NOMO-1 treated with dmso at 0.1 percent for 144 hours (cell line): ENCODE results near the gene RER1.

Experiments used
- DNase-seq: peaks from one replicate; lab custom pipeline; 2025; ENCODE audit not compliant: unreplicated experiment; lab: John Stamatoyannopoulos, UW

Gene RER1

DNA sequence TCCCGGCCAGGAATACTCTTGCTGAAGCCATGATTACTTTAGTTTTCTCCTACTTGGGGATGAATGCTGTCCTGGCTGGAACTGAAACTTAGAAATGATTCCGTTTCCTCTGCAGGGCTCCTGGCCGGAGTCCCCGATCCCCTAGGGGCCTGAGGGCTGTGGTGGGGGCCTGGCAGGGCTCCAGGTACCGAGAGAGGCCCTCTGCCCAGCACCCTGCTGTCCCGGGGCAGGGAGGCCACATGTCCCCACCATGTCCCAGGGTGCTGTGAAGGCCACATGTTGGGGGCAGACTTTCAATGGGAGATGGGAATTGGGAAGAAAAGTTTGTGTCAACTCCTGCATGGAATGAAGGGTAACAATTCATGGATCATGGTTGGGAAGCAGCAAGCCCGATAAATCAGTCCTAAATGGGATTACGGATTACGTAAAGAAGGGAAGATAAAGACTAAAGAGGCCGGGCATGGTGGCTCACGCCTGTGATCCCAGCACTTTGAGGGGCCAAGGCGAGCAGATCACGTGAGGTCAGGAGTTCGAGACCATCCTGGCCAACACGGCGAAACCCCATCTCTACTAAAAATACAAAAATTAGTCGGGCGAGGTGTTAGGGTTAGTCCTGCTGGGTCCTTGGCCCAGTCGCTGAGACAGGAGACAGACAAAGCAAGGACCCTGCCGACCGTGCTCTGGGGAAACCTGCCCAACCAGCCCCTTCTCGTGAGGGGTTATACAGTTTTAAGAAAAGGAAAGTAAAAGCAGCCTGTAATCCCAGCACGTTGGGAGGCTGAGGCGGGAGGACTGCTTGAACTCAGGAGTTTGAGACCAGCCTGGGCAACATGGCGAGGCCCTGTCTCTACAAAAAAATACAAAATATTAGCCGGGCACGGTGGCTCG is 37.8 kb upstream of the RER1 start:
- DNase-seq = no peak

DNA sequence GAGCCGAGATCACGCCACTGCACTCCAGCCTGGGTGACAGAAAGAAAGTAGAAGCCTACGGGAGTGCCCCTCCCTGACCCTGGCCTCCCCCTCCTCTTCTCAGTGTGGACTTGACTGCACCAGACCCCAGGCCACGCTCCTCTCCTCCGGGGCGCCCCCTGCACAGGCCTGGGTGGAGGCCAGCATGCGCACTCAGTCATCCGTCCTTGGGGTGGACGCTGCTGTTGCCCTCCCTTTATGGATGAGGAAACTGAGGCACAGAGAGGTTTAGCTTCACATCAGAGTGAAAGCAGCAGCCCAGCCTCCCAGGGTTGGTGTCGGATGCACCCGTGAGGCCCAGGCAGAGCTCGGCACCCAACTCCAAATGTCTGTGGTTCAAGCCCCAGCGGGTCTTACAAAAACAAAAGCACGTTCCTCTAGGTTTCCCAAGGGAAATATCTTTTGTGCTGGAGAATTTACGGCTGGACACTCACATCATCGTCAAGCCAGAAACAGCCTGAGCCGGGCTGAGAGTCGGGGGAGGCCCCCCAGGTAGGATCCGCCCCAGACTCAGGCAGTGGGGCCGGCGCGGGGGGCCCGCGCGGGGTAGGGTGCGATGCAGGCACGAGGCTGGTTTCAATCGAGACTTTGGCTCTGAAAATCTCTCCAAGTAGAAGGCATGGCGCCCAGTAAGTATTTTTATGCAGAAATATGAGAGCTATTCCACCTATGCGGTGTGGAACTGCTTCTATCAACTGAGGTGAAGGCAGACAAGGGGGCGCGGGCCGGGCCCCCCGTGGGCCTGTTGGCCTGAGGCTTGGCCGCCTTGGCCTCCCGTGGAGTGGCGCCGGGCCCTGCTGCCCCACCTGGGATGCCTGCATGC is 36.9 kb upstream of the RER1 start:
- no peak for DNase-seq

DNA sequence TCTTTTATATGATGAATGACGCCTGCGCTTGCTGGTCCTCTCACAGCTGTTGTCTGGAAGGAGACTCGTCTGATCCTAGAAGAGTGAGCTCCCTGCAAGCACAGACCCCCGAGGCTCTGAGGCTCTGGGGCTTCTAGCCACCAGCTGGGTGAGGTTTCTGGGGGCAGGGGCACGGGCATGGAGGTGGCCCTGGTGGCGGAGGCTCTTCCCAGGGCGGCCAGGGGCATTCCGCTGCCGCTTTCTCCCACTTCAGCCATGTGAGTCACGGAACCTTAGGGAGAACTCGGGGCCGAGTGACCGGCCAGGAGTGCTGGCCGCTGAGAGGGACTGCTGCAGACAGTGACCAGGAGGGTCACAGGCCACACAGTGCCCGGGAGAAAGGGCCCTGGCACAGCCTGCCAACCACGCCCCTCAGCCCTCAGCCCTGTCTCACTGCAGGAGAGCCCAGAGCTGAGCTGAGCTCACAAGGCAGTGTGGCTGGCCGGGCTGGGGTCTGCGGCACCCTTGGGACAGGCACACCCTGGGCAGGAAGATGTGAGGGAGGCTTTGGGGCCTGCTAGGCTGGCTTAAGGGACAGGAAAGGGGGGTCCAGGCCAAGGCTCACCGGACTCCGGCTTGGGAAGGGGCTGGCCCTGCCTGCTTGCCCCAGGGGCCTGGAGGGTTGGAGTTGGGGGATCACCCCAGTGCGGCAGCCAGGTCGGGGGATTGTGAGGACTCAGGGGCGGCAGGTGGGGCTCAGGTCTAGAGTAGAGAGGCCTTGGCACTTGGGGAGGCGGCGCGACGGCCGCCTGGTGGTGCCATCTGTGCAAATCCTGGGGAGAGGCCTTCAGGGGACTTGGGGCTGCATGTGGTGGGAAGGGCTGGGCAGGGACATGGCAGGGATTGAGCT is 36.0 kb upstream of the RER1 start:
- DNase-seq = no peak

DNA sequence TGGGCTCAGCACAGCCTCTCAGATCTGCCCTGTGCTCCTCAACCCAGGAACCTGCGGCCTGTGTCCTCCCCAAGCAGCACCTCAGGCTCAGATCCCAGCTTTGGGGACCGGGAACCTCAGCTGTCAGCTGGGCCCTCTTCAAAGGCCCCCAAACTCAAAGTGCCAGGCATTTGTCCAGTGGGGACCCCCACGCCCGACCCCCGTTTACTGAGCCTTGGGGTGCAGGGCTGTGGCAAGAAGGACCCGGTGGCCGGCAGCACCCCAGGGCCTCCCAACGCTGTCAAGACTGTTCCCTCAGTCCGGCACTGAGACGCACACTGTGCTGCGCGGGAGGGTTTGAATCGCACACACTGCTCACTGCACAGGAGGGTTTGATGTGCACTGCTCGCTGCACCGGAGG is 35.2 kb upstream of the RER1 start:
- DNase-seq = no peak

DNA sequence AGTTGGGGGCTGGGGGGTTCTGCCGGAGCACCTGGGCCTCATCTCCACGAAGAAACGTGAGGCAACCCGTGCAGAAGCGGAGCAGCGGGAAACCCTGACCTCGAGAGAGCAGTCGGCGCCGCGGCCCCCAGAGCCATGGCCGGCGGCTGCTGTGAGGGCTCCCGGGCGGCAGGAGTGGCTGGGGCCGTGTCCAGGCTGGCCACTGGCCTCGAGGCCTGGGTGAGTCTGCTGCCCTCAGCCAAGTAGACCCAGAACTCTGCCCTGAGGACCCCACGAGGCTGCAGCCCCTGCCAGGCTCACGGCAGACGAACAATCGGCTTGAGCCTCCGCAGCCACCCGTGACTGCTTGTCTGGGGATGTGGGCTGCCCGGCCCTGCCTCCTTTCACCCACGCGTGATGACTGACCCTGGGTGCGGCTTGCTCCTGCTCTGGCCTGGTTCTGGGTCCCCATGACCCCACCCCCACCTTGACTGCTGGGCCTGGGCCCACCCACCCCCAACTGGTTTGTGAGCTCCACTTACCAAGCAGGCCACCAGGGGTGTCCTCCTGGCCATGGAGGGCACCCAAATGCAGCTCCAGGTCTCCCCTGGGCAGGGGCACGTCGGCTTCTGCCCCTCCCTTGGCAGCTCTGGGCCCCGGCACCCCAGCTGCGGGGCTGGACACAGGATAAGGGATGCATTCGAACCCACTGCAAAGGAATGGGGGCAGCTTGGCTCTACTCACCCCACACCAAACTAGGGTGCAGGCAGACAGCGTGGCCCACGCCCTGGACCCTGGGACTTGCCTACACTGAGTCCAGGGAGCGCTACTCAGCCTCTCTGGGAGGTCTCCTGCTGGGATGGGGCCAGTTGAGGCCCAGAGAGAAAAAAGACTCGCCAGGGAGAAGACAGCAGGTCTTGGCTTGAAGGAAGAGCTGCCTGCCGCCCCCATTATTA is 34.5 kb upstream of the RER1 start:
- DNase-seq = no peak

DNA sequence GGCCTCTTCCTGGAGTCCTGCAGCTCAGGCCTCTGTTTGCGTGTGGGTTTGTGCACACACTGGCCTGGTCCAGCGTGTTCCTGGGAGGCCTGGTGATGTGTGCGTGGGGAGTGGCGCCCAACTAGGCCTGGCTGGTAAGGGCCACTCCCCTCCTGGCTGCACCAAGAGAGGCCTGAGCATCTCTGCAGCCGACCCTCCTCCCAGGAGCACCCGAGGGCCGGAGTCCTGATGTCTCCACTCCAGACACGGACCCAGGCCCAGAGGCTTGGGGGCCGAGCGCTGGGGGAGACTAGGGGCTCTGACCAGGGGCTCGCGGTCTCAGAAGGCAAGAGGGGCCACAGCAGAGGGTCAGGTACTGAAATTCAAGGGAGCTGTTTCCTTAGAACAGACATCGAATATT is 33.6 kb upstream of the RER1 start:
- DNase-seq = no peak

DNA sequence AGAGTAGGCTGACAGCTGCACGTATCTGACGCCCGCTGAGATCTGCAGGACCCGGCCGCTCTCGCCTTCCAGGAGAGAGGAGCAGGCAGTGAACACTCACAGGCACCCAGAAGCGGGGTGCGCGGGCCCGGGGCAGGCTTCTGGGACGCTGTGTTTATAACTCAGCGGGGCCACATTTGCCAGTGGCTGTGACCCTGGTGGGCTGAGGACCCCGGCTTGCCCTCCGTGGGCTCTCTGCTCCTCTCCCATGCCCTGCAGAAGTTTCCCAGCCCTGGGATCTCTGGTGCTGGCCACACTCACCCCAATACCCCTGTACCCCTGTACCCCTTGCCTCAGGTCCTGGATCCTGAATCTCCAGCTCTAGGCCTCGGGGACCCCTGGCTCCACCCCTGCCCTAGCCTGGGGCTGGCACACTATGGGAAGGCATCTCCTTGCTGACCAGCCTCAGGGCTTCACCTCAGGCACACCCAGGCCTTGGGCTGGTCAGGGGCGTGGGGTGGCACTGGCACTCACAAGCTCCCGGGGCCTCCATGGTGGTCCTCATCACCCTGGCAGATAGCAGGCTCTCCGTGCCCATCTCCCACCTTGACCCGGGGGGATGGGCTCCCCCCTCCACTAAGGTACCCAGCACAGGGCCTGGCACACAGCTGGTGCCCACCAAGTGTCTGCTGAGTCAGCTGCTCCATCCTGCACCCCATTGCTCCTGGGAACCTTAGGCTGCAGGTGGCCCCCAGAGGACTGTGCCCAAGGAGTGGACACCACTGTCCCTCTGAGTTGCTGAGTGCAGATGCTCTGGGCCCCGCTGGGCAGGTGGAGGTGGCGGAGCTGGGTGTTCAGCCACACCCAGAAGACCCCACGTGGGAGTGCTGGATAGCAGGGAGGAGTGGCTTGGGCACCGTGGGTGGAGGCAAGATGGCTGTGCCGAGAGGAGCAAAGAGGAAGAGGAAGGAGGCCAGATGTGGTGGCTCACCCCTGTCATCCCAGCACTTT is 32.7 kb upstream of the RER1 start:
- no peak for DNase-seq

DNA sequence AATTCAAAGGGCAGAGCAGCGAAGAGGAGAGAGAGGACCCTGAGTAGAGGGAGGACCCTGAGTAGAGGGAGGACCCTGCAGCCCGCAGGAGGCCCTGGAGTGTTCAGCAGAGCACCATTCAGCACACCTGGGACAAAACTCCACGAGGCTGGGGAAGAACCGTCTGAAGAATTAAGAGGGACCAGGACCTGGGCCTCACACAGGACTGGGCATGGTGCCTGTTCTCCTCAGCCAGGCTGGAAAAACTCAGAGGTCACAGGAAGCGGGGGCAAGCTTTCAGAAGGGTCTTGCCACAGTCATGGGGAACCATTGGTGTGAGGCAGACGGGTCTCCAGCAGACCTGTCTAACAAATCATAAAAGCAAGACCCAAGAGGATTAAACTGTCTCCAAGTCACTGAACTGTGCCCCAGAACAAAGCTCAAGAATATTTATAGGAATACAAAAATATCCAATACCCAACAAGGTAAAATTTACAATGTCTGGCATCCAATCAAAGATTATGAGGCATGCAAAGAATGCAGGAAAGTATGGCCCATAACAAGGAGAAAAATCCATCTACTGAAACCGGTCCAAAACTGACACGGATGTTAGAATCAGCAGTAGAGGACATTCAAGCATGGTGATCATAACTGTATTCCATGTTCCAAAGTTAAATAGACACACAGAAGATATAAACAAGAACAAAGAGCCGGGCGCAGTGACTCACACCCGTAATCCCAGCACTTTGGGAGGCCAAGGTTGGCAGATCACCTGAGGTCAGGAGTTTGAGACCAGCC is 30.9 kb upstream of the RER1 start:
- no peak for DNase-seq

DNA sequence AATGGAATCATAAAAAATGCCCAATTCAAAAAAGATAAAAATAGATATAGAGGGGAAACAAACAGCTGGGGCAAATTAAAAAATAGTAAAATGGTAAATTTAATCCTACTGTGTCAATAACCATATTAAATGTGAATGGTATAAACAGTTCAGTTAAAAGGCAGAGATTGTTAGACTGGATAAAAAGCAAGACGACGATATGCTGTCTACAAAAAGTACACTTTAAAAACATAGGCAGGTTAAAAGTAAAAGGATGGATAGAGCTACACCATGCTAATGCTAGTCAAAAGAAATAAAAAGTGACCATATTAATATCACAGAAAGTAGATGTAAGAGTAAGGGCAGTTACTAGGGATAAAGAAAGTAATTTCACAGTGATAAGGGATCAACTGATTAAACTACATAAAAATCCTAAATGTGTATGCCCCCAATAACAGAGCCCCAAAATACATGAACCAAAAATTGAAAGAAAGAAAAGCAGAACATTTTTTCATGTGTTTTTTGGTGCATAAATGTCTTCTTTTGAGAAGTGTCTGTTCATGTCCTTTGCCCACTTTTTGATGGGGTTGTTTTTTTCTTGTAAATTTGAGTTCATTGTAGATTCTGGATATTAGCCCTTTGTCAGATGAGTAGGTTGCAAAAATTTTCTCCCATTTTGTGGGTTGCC is 27.7 kb upstream of the RER1 start:
- no peak for DNase-seq

DNA sequence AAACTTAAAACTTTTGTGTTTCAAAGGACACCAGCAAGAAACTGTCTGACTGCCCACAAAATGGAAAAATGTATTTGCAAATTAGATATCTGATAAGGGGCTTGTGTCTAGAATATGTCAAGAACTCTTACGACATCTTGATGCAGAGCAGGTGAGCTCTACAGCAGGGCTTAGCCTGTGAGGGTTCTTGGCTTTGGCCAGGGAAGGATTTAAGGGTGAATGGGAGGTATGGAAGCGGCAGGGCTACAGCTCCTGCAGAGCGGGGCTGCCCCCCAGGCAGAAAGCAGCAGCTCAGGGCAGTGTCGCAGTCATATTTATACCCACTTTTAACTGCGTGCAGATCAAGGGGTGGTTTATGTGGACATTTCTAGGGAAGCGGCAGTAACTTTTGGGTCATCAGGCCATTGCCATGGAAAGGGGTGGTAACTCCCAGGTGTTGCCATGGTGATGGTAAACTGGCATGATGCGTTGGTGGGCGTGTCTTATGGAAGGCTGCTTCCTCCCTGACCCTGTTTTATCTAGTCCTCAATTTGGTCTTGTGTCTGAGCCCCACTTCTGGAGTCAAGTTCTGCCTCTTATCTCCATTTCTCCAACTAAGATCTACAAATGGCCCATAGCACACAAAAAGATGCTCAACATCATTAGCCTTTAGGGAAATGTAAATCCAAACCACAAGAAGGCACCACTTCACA is 23.4 kb upstream of the RER1 start:
- DNase-seq = no peak

DNA sequence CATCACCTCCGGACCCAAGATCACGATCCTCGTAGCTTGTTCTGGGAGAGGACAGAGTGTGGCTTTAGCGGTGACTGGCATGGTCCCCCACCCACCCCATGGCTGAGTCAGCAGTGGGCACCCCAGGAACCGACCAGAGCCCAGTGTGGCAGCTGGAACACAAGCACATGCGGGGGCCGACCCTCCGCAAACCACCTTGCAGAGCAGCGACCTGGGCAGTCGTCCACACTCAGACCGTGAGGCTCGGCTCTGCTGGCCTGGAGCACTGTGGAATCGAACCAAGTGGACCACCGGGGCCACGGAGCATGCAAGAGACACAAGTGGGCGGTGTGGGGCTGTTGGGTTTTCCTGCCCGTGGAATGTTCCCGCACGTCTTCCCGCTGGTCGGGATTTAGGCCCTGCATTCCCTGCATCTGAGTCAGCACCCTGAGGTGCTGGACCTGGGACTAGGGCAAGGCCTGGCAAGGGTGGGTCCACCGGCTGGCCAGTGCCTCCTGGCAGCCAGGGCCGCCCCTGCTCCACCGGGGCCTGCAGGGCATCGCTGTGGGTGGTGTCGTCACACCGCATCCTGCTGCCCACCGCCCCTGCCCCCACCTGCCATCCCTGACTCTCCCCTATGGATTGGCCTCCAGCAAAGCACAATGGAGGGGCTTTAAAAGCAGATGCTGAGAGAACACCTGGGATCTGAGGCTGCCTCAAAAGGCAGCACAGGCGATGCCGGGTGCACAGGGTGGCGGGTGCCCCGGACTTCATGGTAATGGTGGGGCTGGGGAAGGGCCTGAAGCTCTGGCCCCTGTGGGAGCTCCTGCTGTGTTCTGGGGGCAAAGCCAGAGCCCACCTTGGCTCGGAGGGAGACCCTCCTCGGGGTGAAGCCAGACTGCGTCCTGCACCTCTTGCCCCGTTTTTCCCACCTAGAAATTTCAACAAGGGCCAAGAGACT is 18.8 kb upstream of the RER1 start:
- no peak for DNase-seq

DNA sequence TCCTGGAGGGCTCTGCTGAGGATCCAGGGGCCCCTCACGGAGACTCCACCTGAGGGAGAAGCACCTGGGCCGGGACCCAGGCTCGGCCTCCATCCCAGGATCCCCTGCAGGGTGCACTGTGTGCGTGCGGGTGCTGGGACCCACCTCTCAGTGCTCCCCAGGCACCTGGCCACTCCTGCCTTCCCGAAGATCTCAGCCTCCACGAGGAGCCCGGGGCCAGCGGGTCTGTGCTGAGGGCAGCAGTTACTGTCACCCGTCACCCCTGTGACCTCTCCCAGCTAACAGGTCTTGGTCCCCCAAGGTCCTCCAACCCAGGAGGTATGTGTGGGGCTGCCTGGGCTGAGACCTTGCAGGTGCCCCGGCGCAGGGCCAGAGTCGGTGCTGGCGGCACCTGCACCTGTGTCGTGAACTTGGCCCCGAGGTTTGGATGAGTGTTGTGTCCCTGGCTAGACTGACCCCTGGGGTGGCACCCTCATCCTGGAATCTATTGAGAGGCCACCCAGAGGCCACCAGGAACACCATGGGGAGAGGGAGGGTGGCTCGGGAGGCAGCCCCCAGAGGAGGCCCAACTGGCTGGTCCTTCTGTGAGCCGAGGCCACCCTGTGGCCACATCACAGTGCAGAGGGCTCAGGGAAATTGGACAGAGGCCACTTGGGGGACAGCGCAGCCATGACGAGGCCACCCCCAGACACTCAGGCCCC is 17.9 kb upstream of the RER1 start:
- no peak for DNase-seq

DNA sequence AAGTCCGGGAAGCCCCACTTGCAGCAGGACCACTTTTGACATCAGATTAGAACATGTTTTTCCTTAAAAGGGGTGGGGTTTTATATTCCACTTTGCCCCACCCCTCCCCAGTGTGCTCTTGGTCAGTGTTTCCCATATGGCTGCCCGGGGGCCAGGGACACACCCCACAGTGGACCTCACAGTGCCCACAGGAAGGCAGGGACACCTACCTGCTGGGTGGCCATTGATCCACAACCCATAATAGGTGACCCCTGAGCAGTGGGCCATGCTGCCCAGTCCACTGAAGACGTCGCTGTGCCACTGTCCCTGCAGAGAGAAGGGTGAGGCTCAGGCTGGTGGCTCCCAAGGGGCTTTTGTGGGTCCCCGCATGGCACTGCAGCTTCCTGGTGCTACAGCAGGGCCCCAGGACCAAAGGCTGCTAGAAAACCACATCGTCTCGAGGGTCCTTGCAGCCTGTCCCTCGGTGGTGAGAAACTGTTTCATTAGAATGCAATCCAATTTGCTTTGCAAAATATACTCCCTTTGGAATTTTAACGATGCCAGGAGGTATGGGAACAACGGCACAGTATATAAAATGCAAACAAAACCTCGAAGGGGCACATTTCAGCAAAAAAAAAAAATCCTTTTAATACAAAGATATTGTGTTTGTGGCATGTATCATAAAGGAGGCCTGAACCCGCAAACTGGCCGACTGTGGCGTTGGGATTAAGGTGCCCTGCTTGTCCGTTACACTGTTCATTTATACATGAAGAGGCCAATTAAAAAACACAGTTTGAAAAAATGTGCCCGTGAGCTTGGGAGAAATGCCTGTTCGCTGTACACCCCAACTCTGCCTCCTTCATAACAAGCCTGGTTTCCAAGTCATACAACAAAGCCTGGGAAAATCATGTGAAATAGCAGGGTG is 17.1 kb upstream of the RER1 start:
- DNase-seq = no peak

DNA sequence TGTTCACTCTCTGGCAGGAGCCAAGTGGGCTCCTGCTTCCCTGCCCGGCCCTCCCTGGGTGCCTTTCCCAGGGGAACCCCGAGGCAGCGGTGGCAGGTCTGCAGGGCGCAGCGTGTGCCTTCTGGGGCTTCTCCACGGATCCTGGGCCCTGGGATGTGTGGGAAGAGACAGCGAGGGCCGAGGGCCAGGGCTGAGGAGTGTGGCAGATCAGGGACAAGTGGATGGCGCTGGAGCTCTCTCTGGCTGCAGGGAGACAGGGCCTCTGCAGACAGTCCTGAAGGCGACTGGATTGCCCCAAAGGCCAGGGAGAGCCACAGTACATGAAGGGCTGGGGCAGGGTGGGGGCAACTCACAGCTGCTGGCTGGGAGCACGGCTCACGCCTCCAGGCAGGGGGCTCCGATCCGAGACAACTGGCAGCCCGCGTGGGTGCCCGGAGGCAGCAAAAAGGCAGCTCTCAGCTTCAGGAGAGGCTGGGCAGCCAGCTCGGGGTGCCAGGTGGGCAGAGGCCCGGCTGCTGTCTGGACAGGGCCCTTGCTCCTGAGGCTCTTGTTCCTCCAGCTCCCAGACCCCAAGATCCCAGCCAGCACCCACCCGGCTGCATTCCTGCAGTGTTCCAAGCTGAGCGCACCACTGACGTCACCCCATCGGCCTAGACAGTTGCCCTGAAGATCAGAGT is 16.3 kb upstream of the RER1 start:
- no peak for DNase-seq
